Lung (tissue), 12 donors: Measurements from ENCODE around the gene IQGAP2. TPM values are rescaled to one million over a fixed set of nuclear protein-coding genes. Genes with fewer than 3 reads are reported as not detected.
A peak's percentile ranks its signal among the peaks of the same experiment; 100 is the strongest.
"Not testable (repeated sequence)": the region's sequence is repeated elsewhere in the genome, so short reads cannot be mapped to it uniquely, and the experiment has no call there.

Source experiments
- ATAC-seq: fragments of 200-7000 bp; cut with Tn5 transposase; one replicate; pipeline ENCODE4 v1.9.1; 2020; ENCODE audit warnings: moderate number of reproducible peaks; ENCODE audit not compliant: insufficient read depth, low FRiP score
- DNase-seq, 3 donors: peaks; one replicate each; pipeline ENCODE4 v3.0.0-alpha.2; 2013 to 2017
- H3K27ac ChIP-seq, 2 donors: one replicate each; pipeline ENCODE4 v1.5.1; 2013; ENCODE audit warnings: mild to moderate bottlenecking in 2 of 2, moderate library complexity in 2 of 2, control low read depth in 1 of 2, inconsistent platforms in 1 of 2, low read depth in 1 of 2, low read length in 1 of 2
- H3K27me3 ChIP-seq, 3 donors: one replicate each; pipeline ENCODE4 v1.5.1; 2013; ENCODE audit warnings: low read length in 2 of 3; ENCODE audit not compliant: control insufficient read depth in 3 of 3, insufficient read depth in 3 of 3
- H3K36me3 ChIP-seq, 4 donors: one replicate each; pipeline ENCODE4 v1.5.1; 2013; ENCODE audit warnings: low read length in 4 of 4, mild to moderate bottlenecking in 1 of 4, moderate library complexity in 1 of 4; ENCODE audit not compliant: control insufficient read depth in 4 of 4, insufficient read depth in 4 of 4
- H3K4me1 ChIP-seq, 5 donors: one replicate each; pipeline ENCODE4 v1.5.1; 2013; ENCODE audit warnings: low read length in 5 of 5, mild to moderate bottlenecking in 2 of 5, moderate library complexity in 1 of 5; ENCODE audit not compliant: control insufficient read depth in 5 of 5, insufficient read depth in 5 of 5
- H3K4me3 ChIP-seq: one replicate; pipeline ENCODE4 v1.5.1; 2013; ENCODE audit warnings: mild to moderate bottlenecking, control low read depth, moderate library complexity
- H3K9ac ChIP-seq, 2 donors: one replicate each; pipeline ENCODE4 v1.5.1; 2013; ENCODE audit warnings: low read length in 2 of 2, control low read depth in 1 of 2; ENCODE audit not compliant: insufficient read depth in 1 of 2
- H3K9me3 ChIP-seq, 4 donors: one replicate each; pipeline ENCODE4 v1.5.1; 2013; ENCODE audit warnings: low read length in 3 of 4, mild to moderate bottlenecking in 1 of 4, moderate library complexity in 1 of 4; ENCODE audit not compliant: control insufficient read depth in 4 of 4, insufficient read depth in 3 of 4
- CTCF ChIP-seq: IDR thresholded peaks from 2 replicates; pipeline ENCODE4 v1.5.1; 2012; ENCODE audit warnings: mild to moderate bottlenecking; ENCODE audit errors: control extremely low read depth, extremely low read depth
- WGBS, 2 donors: extraction: QIAGEN DNeasy Blood & Tissue Kit; methylation state at CpG; one replicate each; pipeline ENCODE4 v1.1.7; 2013; 5-methylcytosine and 5-hydroxymethylcytosine counted together
- polyA plus RNA-seq, 2 donors: library from polyadenylated mRNA; stranded (reverse); fragments of 200-250 nt; gene quantifications; one replicate each; pipeline ENCODE4 v1.2.1, GENCODE V29; 2013
- total RNA-seq, 2 donors: library from RNA; depleted of rRNA in 1 of 2; stranded (reverse); fragments of >200 nt in 1 of 2; gene quantifications; one replicate each; pipeline ENCODE4 v1.2.1, GENCODE V29; 2014 to 2021
- donor health status: control.
- donor health status: control.
- donor health status: Bipolar disorder and iron deficiency.
- donor health status: healthy.
- donor health status: DM: yes; HTN: yes; CAD: no.

The IQGAP2 gene
- total and polyA plus RNA-seq, 4 donors: 6.0 to 33.6 (median 13.7) TPM

- ATAC-seq: no peak
- Histone ChIP-seq H3K36me3 (no peaks in the 10 kb centered on the region), H3K27me3 (no peaks in the 10 kb centered on the region), H3K4me1 (peaks cover 0 to 33% (median 15%) of the 10 kb centered on the region in 5 donors), H3K9me3 (peaks cover 0 to 1% (median 0%) of the 10 kb centered on the region in 4 donors), H3K9ac (no peak overlapping the region), H3K4me3 (no peak overlapping the region), H3K27ac (peak overlapping the region in 1 of 2 donors; percentile 84)
- WGBS, 2 donors: 84 to 90% methylated on average over 3 of the region's 3 CpGs
- TF ChIP-seq CTCF: no peak
- DNase-seq: no peak
Measured at GRCh38 chr5:76547891-76548524, 144.9 kb downstream of the IQGAP2 start.

GRCh38 chr5:76548525-76549229 lies 145.6 kb downstream of the IQGAP2 start:
- 82 to 89% methylated on average over 3 of the region's 3 CpGs for whole genome bisulfite sequencing, 2 donors
- no peak for DNase-seq
- no peak for TF ChIP-seq CTCF
- peaks cover 0 to 1% (median 0%) of the 10 kb centered on the region in 4 donors for H3K9me3 ChIP-seq
- no peak overlapping the region for H3K27ac ChIP-seq
- H3K9ac ChIP-seq: no peak overlapping the region
- no peak overlapping the region for H3K4me3 ChIP-seq
- H3K4me1 ChIP-seq: peaks cover 0 to 26% (median 9%) of the 10 kb centered on the region in 5 donors
- no peaks in the 10 kb centered on the region for H3K36me3 ChIP-seq
- no peaks in the 10 kb centered on the region for H3K27me3 ChIP-seq
- ATAC-seq: no peak

GRCh38 chr5:76550881-76551280 lies 147.8 kb downstream of the IQGAP2 start:
- H3K4me3 ChIP-seq, H3K9ac ChIP-seq, H3K9me3 ChIP-seq, H3K27me3 ChIP-seq, H3K27ac ChIP-seq, H3K36me3 ChIP-seq, ATAC-seq, DNase-seq: not testable (repeated sequence)
- WGBS, 2 donors: 98% methylated on average over 34 of the region's 34 CpGs
- H3K4me1 ChIP-seq: peaks cover 0 to 19% (median 9%) of the 10 kb centered on the region in 5 donors

- no peak overlapping the region for H3K4me3 ChIP-seq
- DNase-seq (no peak), ATAC-seq (no peak)
- no peak for TF ChIP-seq CTCF
- no peaks in the 10 kb centered on the region for H3K36me3 ChIP-seq
- WGBS, 2 donors: 31 to 51% methylated on average over 1 of the region's 1 CpG
- peaks cover 0 to 10% (median 2%) of the 10 kb centered on the region in 5 donors for H3K4me1 ChIP-seq
- H3K9ac ChIP-seq: no peak overlapping the region
- no peaks in the 10 kb centered on the region for H3K27me3 ChIP-seq
- no peak overlapping the region for H3K27ac ChIP-seq
- H3K9me3 ChIP-seq: peaks cover 0 to 1% (median 0%) of the 10 kb centered on the region in 4 donors
Measured at GRCh38 chr5:76552546-76552945, 149.5 kb downstream of the IQGAP2 start.
